Astrocyte of the cerebellum (primary cell): Measurements from ENCODE around the gene ZSWIM8.
"Not testable (repeated sequence)": the region's sequence is repeated elsewhere in the genome, so short reads cannot be mapped to it uniquely, and the experiment has no call there.

Experiments
- DNase-seq: peaks from one replicate; pipeline ENCODE4 v3.0.0-alpha.2; 2011; ENCODE audit warnings: low read depth
- H3K4me3 ChIP-seq: 2 replicates; pipeline ENCODE4 v1.5.1; 2011; ENCODE audit warnings: mild to moderate bottlenecking, low read depth, low read length, moderate library complexity
- CTCF ChIP-seq: IDR thresholded peaks from 2 replicates; pipeline ENCODE4 v1.5.1; 2012; ENCODE audit warnings: low read length, low read depth, moderate library complexity, mild to moderate bottlenecking; ENCODE audit errors: missing control alignments
- in situ Hi-C: cut with HindIII; loops from 2 replicates; pipeline ENCODE4 v1.10.0; 2017; ENCODE audit warnings: low sequenced_read_pairs

ZSWIM8 gene

GRCh38 chr10:73819513-73820093 lies 34.2 kb downstream of the ZSWIM8 start:
- TF ChIP-seq CTCF, result no peak
- in situ Hi-C loops, result no loop called here
- no peak overlapping the region for H3K4me3 ChIP-seq
- no peak for DNase-seq

GRCh38 chr10:73823391-73823790 lies 38.0 kb downstream of the ZSWIM8 start:
- no peak for TF ChIP-seq CTCF
- in situ Hi-C loops, result no loop called here
- no peak overlapping the region for H3K4me3 ChIP-seq
- no peak for DNase-seq

- no peak for TF ChIP-seq CTCF
- H3K4me3 ChIP-seq, result no peak overlapping the region
- no peak for DNase-seq
- in situ Hi-C loops, result no loop called here
These were observed 38.8 kb downstream of the ZSWIM8 start for GRCh38 chr10:73824146-73824725.

GRCh38 chr10:73827346-73828089 lies 42.1 kb downstream of the ZSWIM8 start:
- in situ Hi-C loops, result no loop called here
- H3K4me3 ChIP-seq, result no peak overlapping the region
- no peak for TF ChIP-seq CTCF
- DNase-seq, result no peak

- H3K4me3 ChIP-seq, result no peak overlapping the region
- no peak for DNase-seq
- no peak for TF ChIP-seq CTCF
- in situ Hi-C loops, result no loop called here
These were observed 42.8 kb downstream of the ZSWIM8 start for GRCh38 chr10:73828161-73828560.

GRCh38 chr10:73829090-73829489 lies 43.7 kb downstream of the ZSWIM8 start:
- H3K4me3 ChIP-seq, in situ Hi-C loops, DNase-seq: not testable (repeated sequence)

- in situ Hi-C loops, result no loop called here
- H3K4me3 ChIP-seq, result no peak overlapping the region
- TF ChIP-seq CTCF, result no peak
- DNase-seq, result no peak
These were observed 51.1 kb downstream of the ZSWIM8 start for GRCh38 chr10:73836427-73836980.
